Common myeloid progenitor, CD34-positive (primary cell): ENCODE data around the gene STAP2.

ENCODE experiments used
- CTCF ChIA-PET: fragments of 350-600 bp; sonication (Branson Sonifier 250); formaldehyde crosslinking; loops from one replicate; lab custom pipeline; 2021; ENCODE audit warnings: antibody characterized with exemption; lab: Charles Lee
- POLR2A ChIA-PET: fragments of 350-600 bp; sonication (Branson Sonifier 250); formaldehyde crosslinking; loops from one replicate; lab custom pipeline; 2021; ENCODE audit warnings: antibody characterized with exemption; lab: Charles Lee
- DNase-seq, 3 donors: peaks; one replicate each; pipeline versions ENCODE4 v3.0.0 to v3.0.0-alpha.2; 2013
- H3K27ac ChIP-seq, 2 experiments: 1 replicate in 1 of 2; 2 replicates in 1 of 2; pipeline ENCODE4 v1.7.0; 2013; ENCODE audit warnings: inconsistent platforms in 2 of 2, low read length in 2 of 2, mild to moderate bottlenecking in 2 of 2, low read depth in 1 of 2, moderate library complexity in 1 of 2; ENCODE audit not compliant: severe bottlenecking in 2 of 2, insufficient read depth in 1 of 2, poor library complexity in 1 of 2
- H3K27me3 ChIP-seq, 5 experiments: replicated peaks in 2 of 5; 1 replicate in 3 of 5; 2 replicates in 2 of 5; pipeline versions ENCODE4 v1.6.1 to v1.7.0; 2013; ENCODE audit warnings: low read length in 4 of 5, mild to moderate bottlenecking in 2 of 5, moderate library complexity in 2 of 5, inconsistent platforms in 1 of 5; ENCODE audit not compliant: insufficient read depth in 5 of 5, control insufficient read depth in 4 of 5
- H3K36me3 ChIP-seq, 4 experiments: 1 replicate in 2 of 4; 2 replicates in 2 of 4; pipeline versions ENCODE4 v1.6.1 to v1.7.0; 2013; ENCODE audit warnings: low read length in 3 of 4, control low read depth in 1 of 4, mild to moderate bottlenecking in 1 of 4; ENCODE audit not compliant: control insufficient read depth in 4 of 4, insufficient read depth in 4 of 4
- H3K4me1 ChIP-seq, 4 experiments: 1 replicate in 3 of 4; 2 replicates in 1 of 4; pipeline versions ENCODE4 v1.6.1 to v1.7.1; 2013; ENCODE audit warnings: low read length in 3 of 4, mild to moderate bottlenecking in 3 of 4, control low read depth in 1 of 4, inconsistent platforms in 1 of 4, moderate library complexity in 1 of 4; ENCODE audit not compliant: control insufficient read depth in 4 of 4, insufficient read depth in 4 of 4; ENCODE audit errors: control extremely low read depth in 1 of 4
- H3K4me3 ChIP-seq, 7 experiments: 1 replicate in 4 of 7; 2 replicates in 3 of 7; pipeline versions ENCODE4 v1.5.1 to v1.7.0; 2013; ENCODE audit warnings: mild to moderate bottlenecking in 7 of 7, low read length in 6 of 7, moderate library complexity in 6 of 7, inconsistent platforms in 2 of 7, low read depth in 2 of 7, control low read depth in 1 of 7; ENCODE audit not compliant: insufficient read depth in 4 of 7, control insufficient read depth in 1 of 7; ENCODE audit errors: extremely low read depth in 1 of 7
- H3K9me3 ChIP-seq, 5 experiments: 1 replicate in 4 of 5; 2 replicates in 1 of 5; pipeline versions ENCODE4 v1.6.1 to v1.7.1; 2013; ENCODE audit warnings: low read length in 4 of 5, mild to moderate bottlenecking in 2 of 5, inconsistent platforms in 1 of 5, low read depth in 1 of 5, moderate library complexity in 1 of 5; ENCODE audit not compliant: control insufficient read depth in 4 of 5, insufficient read depth in 2 of 5; ENCODE audit errors: control extremely low read depth in 1 of 5
- WGBS: methylation state at CpG from one replicate; pipeline ENCODE4 v1.1.5; 2013; ENCODE audit not compliant: insufficient coverage; 5-methylcytosine and 5-hydroxymethylcytosine counted together

Gene STAP2

GRCh38 chr19:4369888-4370260 lies 31.2 kb upstream of the STAP2 start:
- Histone ChIP-seq H3K4me3 (peak overlapping the region in 6 of 7 experiments; percentile 16 to 74 (median 44)), H3K36me3 (peaks cover 3 to 35% (median 15%) of the 10 kb centered on the region in 4 experiments), H3K4me1 (peaks cover 0 to 66% (median 43%) of the 10 kb centered on the region in 4 experiments), H3K9me3 (no peaks in the 10 kb centered on the region), H3K27ac (peak overlapping the region in 1 of 2 experiments; percentile 49), H3K27me3 (no peaks in the 10 kb centered on the region)
- 0% methylated on average over 21 of the region's 21 CpGs for WGBS
- CTCF ChIA-PET: interaction anchor here (1.0 to 1.5 kb wide), 12 partner anchors 8 to 45 kb away, joined by 3 to 6 read pairs (median 4); no protein-coding TSS in a partner anchor
- POLR2A ChIA-PET: interaction anchor here (0.5 to 1.3 kb wide), 4 partner anchors 8 to 88 kb away, joined by 3 to 4 read pairs (median 3); partner anchors contain the start of genes SH3GL1 and UBXN6
- peak; percentile 73 to 77 (median 73) for DNase-seq

GRCh38 chr19:4369109-4369887 lies 30.7 kb upstream of the STAP2 start:
- POLR2A ChIA-PET: interaction anchor here (0.6 to 1.3 kb wide), 3 partner anchors 30 to 88 kb away, joined by 3 to 4 read pairs (median 3); partner anchors contain the start of genes SH3GL1 and UBXN6
- Histone ChIP-seq H3K4me3 (peak overlapping the region in 6 of 7 experiments; percentile 38 to 74 (median 52)), H3K9me3 (no peaks in the 10 kb centered on the region), H3K27me3 (no peaks in the 10 kb centered on the region), H3K36me3 (peaks cover 3 to 37% (median 15%) of the 10 kb centered on the region in 4 experiments), H3K27ac (peak overlapping the region in 1 of 2 experiments; percentile 49), H3K4me1 (peaks cover 0 to 60% (median 37%) of the 10 kb centered on the region in 4 experiments)
- WGBS: 2% methylated on average over 11 of the region's 25 CpGs
- DNase-seq: peak; percentile 32 to 62 (median 51)
- CTCF ChIA-PET: interaction anchor here (1.0 to 5.1 kb wide), 11 partner anchors 7 to 45 kb away, joined by 3 to 23 read pairs (median 3); partner anchors contain the start of genes CHAF1A and SH3GL1

- CTCF ChIA-PET: interaction anchor here (1.2 to 5.1 kb wide), 2 partner anchors 23 to 33 kb away, joined by 3 to 23 read pairs; partner anchors contain the start of genes CHAF1A and SH3GL1
These were observed 29.6 kb upstream of the STAP2 start for GRCh38 chr19:4368128-4368820.

DNA sequence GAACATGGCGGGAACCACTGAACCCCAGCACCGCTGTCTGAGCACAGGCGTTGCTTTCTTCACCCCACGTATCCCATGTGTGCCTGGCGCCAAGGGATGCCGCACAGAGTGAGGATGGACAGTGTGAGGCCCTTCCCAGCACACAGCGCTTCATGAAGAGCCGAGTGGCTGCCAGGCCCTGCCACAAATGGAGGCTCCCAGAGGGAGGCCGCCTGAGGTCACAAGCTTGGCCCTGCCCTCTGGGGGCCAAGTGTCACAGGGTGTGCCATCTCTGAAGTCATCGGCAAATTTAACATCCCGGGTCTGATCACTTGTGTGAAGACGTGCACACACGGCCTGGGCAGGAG lies 29.1 kb upstream of the STAP2 start:
- peaks cover 0 to 46% (median 29%) of the 10 kb centered on the region in 4 experiments for H3K4me1 ChIP-seq
- H3K27ac ChIP-seq: no peak overlapping the region
- no peaks in the 10 kb centered on the region for H3K27me3 ChIP-seq
- ChIA-PET POLR2A (no interaction called here), CTCF (interaction anchor here (1.2 to 5.1 kb wide), 2 partner anchors 24 to 33 kb away, joined by 3 to 23 read pairs; partner anchors contain the start of genes CHAF1A and SH3GL1)
- peaks cover 3 to 53% (median 27%) of the 10 kb centered on the region in 4 experiments for H3K36me3 ChIP-seq
- no peak for DNase-seq
- WGBS: 97% methylated on average over 13 of the region's 13 CpGs
- H3K9me3 ChIP-seq: no peaks in the 10 kb centered on the region
- H3K4me3 ChIP-seq: no peak overlapping the region

More at GRCh38 chr19:4368128-4368820, 29.6 kb upstream of the STAP2 start:
- DNase-seq: no peak
- peaks cover 0 to 50% (median 29%) of the 10 kb centered on the region in 4 experiments for H3K4me1 ChIP-seq
- H3K36me3 ChIP-seq: peaks cover 3 to 47% (median 23%) of the 10 kb centered on the region in 4 experiments
- no peaks in the 10 kb centered on the region for H3K27me3 ChIP-seq
- no peak overlapping the region for H3K27ac ChIP-seq
- no peaks in the 10 kb centered on the region for H3K9me3 ChIP-seq
- POLR2A ChIA-PET: no interaction called here
- 93% methylated on average over 15 of the region's 19 CpGs for WGBS
- H3K4me3 ChIP-seq: no peak overlapping the region

DNA sequence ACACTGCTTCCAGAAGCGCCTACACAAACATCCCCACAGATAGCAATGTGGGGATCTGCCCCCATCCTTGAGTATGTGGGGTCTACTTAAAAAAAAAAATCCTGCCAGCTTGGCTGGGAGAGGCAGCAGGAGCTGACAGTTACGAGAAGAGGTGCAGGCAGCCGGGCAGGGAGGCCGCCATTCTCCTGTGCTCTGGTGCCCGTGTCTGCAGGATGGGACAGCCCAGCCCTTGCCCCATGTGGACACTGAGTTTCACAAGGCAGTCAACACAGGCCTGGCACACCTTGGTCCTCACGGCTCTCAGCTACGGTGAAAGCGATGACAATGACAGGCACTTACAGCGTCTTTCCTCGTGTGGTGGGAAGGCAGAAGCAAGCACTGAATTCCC lies 28.7 kb upstream of the STAP2 start:
- Histone ChIP-seq H3K27me3 (no peaks in the 10 kb centered on the region), H3K27ac (no peak overlapping the region), H3K4me1 (peaks cover 0 to 42% (median 29%) of the 10 kb centered on the region in 4 experiments), H3K9me3 (no peaks in the 10 kb centered on the region), H3K4me3 (no peak overlapping the region), H3K36me3 (peaks cover 3 to 57% (median 29%) of the 10 kb centered on the region in 4 experiments)
- ChIA-PET POLR2A (no interaction called here), CTCF (interaction anchor here (1.2 to 5.1 kb wide), 3 partner anchors 9 to 34 kb away, joined by 3 to 23 read pairs (median 4); partner anchors contain the start of genes CHAF1A and SH3GL1)
- no peak for DNase-seq
- 96% methylated on average over 10 of the region's 10 CpGs for WGBS

DNA sequence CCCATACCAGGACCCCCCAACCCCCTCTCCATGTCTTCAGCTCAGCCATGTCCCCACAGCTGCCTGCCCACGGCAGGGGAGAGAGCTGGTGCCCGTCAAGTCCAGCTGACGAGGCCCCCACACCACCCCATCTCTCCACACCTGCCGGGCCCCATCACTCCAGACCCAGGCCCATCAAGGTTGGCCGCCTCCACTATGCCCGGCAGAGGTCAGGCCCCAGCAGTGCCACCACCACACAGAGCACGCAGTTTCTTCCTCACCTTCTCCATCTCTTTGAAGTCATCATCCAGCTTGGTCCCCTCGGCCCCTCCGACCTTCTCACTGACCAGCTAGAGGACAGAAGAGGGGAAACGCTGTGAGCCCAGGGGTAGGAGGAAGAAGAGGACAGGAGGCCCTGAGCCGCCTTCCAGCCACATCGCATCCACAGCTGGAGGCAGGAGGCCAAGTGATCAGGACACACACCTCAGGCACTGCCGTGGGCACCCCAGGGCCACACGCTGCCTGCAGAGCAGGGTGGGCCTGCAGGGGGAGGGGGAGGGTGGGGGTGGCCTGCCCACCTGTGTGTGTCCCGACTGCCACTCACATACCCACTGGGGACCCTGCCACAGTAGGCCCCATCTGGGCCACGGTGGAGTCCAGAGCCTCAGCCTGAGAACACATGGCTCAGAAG lies 28.2 kb upstream of the STAP2 start:
- no peak overlapping the region for H3K27ac ChIP-seq
- DNase-seq: no peak
- CTCF ChIA-PET: interaction anchor here (1.2 to 5.1 kb wide), 3 partner anchors 10 to 34 kb away, joined by 3 to 23 read pairs (median 4); partner anchors contain the start of genes CHAF1A and SH3GL1
- peaks cover 0 to 36% (median 29%) of the 10 kb centered on the region in 4 experiments for H3K4me1 ChIP-seq
- POLR2A ChIA-PET: no interaction called here
- H3K9me3 ChIP-seq: no peaks in the 10 kb centered on the region
- WGBS: 93% methylated on average over 9 of the region's 16 CpGs
- peaks cover 3 to 61% (median 34%) of the 10 kb centered on the region in 4 experiments for H3K36me3 ChIP-seq
- no peak overlapping the region for H3K4me3 ChIP-seq
- no peaks in the 10 kb centered on the region for H3K27me3 ChIP-seq
